NCI-H2227 treated with DMSO at 0.1 percent for 48 hours (cell line): ENCODE measurements around the gene PDIA5.

Experiments used
- DNase-seq: peaks from one replicate; lab custom pipeline; 2025; lab: John Stamatoyannopoulos, UW

Gene PDIA5

GRCh38 chr3:123119802-123120201 is 53.0 kb downstream of the PDIA5 start:
- no peak for DNase-seq

DNA sequence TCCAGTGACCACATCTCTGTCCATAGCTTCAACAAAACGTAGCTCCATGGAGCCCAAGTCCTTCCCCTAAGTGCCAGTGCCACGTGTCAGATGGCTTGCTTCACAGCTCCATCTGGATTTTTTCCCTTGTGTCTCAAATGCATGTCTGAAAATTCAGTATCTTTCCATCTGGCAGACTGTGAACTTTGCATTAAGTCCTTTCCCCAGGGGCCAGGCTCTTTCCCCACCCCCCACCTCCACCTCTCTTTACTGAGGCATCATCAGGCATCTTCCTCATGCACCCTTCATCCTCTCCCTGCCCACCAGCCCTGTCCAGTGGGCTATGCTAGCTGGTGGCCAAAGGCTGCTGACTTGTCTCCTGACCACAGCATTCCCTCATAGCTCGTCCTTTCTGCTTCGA is 53.7 kb downstream of the PDIA5 start:
- DNase-seq, result no peak

DNA sequence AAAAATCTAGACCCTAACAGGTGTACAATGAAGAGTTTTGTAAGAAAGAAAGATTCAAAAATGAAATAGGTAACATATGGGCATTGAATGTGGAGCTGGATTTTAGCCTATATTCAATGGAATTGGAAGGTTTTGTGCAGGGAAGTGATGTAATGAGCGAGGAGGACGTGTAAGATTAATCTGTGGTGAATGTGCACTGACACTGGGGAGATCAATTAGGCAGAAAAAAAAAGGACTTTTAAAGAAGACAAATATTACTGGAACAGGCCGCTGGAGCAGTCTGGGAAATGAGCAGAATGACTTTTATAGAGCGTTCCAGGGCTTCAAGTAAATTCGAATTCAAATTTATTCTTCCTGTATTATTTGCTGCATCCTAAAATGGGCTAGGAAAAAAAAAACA is 55.2 kb downstream of the PDIA5 start:
- DNase-seq, result no peak

DNA sequence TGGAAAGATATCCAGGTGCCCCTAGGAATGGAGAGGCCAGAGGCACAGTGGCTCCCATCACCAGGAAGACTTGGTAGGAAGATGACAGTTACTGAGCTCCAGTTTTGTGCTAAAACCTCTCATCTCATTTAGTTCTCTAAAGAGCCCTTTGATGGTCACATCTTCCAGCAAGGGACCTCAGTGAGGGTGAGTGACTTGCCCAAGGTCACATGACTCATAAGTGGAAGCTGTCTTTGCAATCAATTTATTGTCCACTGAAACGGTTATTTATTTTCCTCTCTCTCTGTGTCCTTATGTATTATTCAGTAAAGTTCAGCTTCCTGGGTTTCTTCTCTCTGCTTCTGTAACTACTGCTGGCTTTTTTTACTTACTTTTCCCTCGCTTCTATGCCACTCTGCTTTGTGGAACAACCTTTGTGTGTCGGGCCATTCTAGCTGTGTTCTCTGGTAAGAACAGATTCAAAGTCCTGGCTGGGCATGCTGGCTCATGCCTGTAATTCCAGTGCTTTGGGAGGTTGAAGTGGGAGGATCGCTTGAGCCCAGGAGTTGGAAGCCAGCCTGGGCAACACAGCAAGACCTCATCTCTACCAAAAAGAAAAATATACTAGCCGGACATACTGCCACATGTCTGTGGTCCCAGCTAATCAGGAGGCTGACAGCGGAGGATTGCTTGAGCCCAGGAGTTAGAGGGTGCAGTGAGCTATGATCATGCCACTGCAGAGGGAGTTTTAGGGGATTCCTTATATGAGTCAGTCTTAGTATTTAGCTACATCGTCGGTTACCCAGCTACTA is 55.9 kb downstream of the PDIA5 start:
- no peak for DNase-seq

DNA sequence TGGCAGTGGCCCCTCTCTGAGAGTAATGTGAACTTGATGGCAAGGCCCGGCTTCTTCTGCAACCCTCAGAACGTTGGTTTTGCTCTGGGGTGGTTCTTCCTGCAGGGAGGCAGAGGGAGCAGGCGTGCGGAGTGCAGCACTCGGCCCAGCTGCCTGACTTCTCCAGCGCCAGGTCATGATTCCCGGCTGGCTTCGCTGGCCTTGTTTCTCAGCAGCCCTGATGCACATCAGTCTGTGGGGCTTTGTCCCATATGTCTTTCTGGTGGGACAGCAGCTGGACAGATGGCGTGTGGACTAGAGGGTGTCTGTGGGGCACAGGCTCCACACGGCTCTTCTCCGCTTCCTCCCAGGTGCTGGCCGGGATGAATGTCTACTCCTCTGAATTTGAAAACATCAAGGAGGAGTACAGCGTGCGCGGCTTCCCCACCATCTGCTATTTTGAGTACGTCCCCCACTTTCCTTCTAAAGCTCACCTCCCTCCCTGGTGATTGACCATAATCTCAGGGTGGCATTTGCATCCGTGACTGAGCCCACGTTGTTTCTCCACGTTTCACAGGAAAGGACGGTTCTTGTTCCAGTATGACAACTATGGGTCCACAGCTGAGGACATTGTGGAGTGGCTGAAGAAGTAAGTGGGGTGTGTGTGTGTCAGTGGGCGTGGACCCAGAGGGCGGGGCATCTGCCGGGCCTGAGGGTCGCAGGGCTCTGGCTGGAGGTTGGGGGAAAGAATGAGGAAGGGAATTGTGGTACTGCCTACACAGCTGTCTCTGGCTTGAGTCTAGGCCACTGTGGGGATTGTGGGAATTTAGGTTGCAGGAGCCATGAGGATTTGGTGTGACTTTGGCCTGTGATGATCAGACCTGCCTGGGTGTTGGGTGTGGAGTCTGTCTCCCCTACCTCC is 57.1 kb downstream of the PDIA5 start:
- DNase-seq, result no peak

DNA sequence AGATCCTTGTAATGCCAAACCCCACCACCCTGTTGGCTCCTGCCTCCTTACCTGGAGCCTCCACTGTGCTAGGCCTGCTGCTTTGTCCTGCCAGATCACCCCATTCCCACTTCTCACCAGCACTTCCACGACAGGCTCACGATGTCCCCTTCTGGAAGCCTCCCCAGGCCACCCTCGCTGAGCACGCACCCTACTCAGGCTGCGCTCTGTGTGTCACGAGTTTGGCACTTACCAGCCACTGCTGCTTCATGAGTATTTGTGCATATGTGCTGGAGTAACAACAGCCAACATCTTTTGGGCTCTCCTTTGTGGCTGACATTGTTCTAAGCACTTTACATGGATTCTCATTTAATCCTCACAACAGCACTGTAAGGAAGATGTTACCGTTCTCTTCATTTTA is 58.1 kb downstream of the PDIA5 start:
- DNase-seq, result no peak

DNA sequence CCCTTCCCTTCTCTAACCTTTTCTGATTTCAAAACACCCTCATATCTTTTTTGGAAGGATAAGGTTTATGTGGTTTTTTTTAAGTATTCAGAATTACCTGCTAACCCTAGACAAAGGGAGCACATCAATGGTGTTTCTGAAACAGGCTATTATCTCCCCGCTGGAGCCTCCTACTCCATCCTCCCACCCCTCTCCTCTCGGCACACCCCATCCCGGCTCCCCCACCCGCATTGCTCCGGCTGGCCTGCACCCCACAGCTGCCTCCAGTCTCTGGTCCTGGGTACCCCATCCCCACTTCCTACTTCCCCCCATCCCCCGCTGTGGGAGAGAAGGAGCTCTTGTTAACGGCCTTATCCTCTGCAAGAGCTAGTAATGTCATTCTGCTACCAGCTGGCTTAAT is 59.2 kb downstream of the PDIA5 start:
- peak; percentile 46 for DNase-seq

- no peak for DNase-seq
Measured at GRCh38 chr3:123126653-123127052, 59.8 kb downstream of the PDIA5 start.

- no peak for DNase-seq
Measured at GRCh38 chr3:123129092-123129491, 62.3 kb downstream of the PDIA5 start.

DNA sequence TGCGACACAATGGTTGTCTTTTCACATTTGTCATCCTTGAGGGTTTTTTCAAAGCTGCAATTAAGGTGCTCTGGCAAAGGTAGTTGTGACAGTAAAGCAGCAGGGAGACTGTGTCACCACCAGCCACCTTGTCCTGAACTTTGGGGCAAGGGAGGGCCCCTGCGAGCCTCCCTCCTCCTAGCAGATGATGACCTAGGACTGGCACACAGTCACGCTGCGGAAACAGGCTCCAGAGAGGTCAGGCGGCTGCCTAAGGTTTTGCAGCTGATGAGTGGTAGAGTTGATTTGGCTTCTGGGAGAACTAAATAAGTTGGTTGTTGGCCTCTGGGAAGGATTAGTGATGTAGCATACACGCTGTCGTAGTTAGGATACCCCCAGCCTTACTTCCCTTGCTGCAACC is 62.7 kb downstream of the PDIA5 start:
- DNase-seq, result no peak

GRCh38 chr3:123130079-123130750 is 63.4 kb downstream of the PDIA5 start:
- DNase-seq, result no peak

DNA sequence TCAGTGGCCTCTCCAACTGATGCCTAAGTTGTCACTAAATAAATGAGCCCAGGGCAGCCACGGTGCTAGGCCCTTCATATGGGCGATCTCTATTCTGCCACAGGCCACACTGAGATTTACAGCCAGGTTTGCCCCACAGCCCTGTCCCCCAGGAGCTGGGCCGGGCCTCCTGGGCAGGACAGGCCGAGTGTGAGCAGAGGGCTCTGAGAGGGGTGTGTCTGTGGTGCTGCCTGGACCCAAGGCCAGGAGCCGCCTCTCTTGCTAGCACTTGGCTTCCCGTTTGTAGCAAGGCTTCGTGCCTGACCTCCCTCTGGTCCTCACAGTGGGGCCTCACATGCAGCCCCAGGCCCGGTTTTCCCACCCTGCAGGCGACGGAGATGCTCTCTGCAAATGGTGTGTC is 67.8 kb downstream of the PDIA5 start:
- no peak for DNase-seq

DNA sequence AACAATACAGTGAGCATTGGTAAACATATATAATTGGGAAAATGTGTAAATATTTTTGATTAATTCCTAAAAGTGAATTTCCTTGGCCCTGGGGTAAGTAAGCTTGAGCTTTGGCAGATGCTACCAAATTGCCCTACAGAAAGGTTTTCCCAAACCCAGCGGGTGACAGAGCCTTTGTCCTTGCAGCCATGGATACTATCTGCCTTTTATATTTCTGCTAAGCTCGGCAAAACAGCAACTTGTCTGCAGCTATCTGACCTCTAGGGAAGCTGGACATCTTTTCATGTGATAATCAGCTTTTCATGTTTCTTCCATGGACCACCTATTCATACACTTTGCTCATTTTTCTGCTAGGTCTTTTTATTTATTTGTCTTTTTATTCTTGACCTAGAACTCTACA is 70.2 kb downstream of the PDIA5 start:
- no peak for DNase-seq

GRCh38 chr3:123138839-123139444 is 72.1 kb downstream of the PDIA5 start:
- no peak for DNase-seq

- no peak for DNase-seq
Measured at GRCh38 chr3:123139522-123139921, 72.7 kb downstream of the PDIA5 start.

DNA sequence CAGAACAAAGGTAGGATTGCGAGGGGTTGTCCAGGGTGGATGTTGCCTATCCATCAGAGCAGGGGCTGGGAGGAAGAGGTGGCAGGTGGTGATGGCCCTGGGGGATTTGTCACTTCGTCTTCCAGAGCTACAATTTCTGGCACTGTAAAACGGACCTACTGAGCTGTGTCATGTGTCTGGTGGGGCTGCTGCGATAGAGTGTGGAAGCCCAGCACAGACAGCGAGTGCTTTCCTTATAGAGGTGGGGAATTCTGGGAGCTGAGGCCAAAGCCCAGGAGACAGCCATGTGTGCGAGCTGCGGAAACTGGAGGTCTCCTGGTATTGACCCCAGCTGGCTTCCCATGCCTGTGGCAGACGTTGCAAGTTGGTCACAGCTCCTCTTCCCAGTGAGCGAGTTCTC is 73.7 kb downstream of the PDIA5 start:
- DNase-seq, result no peak

- no peak for DNase-seq
Measured at GRCh38 chr3:123141276-123141675, 74.5 kb downstream of the PDIA5 start.

GRCh38 chr3:123143669-123144411 is 77.0 kb downstream of the PDIA5 start:
- DNase-seq, result peak; percentile 13

- DNase-seq, result no peak
Measured at GRCh38 chr3:123147754-123148535, 81.1 kb downstream of the PDIA5 start.

GRCh38 chr3:123148772-123149171 is 81.9 kb downstream of the PDIA5 start:
- DNase-seq, result no peak

DNA sequence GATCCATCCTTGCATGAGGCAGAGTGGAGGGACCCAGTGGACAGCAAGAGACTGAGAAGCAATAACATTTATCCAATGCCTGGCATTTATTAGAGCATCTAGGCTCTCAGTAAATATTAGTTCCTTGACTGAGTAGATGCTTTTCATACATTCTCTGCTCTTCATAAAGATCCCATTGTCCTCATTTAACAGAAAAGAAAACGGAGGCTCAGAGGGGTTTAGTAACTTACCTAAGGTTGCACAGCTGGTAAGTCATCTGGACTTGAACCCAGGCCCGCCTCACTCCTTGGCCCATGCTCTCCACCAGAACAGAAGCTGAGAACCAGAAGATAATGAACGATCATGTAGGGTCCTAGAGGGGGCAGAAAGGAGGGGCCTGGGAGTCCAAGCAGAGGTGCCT is 82.7 kb downstream of the PDIA5 start:
- no peak for DNase-seq
